Hematopoietic multipotent progenitor cell treated with erythropoietin and hydrocortisone succinate and interleukin-3 and kit ligand, for 8 days (in vitro differentiated cells): ENCODE measurements around the gene ABCA13.

Experiments used
- DNase-seq: peaks from one replicate; pipeline ENCODE4 v3.0.0-alpha.2; 2015

The ABCA13 gene

GRCh38 chr7:48671656-48672055, 500.4 kb downstream of the ABCA13 start:
- DNase-seq, result no peak

GRCh38 chr7:48681006-48681405, 509.7 kb downstream of the ABCA13 start:
- no peak for DNase-seq

GRCh38 chr7:48691788-48692187, 520.5 kb downstream of the ABCA13 start:
- DNase-seq, result no peak
